AG04449 (cell line): ENCODE results near the gene GABARAP.
A peak's percentile ranks its signal among the peaks of the same experiment; 100 is the strongest.

Experiments
- CTCF ChIA-PET: fragments of 350-600 bp; formaldehyde crosslinking; extraction: SDS; loops from one replicate; lab custom pipeline; 2021; ENCODE audit warnings: antibody characterized with exemption; lab: Yijun Ruan, JAX
- POLR2A ChIA-PET: fragments of 400-600, 350-600 bp; formaldehyde crosslinking; extraction: SDS; loops from one replicate; lab custom pipeline; 2020; ENCODE audit warnings: antibody characterized with exemption, inconsistent platforms; lab: Yijun Ruan, JAX
- DNase-seq: peaks from one replicate; pipeline ENCODE4 v3.0.0-alpha.2; 2010; ENCODE audit warnings: low read depth, low spot score
- H3K4me3 ChIP-seq: 2 replicates; pipeline ENCODE4 v1.5.1; 2011; ENCODE audit warnings: low read depth, mild to moderate bottlenecking, control low read depth, low read length
- CTCF ChIP-seq: IDR thresholded peaks from one replicate; pipeline ENCODE4 v1.5.1; 2011; ENCODE audit warnings: mild to moderate bottlenecking, moderate library complexity, low read length, control low read depth, inconsistent platforms; ENCODE audit not compliant: insufficient read depth; ENCODE audit errors: missing control alignments

GABARAP gene

DNA sequence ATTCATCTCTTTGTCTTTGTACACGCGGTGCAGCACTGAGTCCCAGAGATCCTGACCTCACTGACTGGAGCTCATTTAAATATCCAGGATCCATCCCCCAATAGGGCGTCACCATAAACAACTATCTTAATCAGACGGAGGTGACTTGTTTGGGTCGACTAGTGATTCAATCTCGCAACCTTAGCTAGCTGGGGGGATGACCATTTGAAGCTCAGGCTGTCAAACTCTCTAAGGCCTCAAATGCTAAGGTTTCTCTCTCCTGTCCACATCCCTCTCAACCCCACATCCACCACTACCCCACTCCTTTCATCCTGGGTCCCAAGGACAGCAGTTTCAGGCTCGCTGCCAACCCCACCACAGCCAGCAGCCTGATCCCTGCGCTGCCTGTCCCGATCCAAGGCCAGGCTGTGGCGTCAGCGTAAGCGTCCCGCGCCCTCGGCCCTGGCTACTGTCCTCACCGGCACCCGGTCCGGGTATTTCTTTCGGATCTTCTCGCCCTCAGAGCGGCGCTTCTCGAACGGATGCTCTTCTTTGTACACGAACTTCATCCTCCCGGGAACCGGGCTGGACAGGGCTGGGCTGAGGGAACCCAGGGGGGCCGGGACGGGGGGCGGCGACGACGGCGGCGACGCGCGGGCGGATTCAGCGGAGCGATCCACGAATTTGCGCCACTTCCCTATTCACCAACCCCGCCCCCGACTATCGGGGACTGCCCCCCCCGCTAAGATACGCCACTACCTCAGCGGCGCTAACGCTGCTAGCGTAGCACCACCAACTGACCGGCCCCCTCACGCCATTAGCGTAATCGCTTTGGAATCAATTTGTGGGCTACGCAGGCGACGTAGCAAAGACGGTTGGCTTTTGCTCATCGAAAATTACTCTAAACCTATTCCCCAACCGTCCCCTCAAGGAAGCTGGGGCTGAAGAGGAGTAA, at the start of gene GABARAP:
Gene GABARAP (minus strand): TSS at position 667 of the 934 bp plus-strand sequence. CDS start 119 bp downstream, at position 548.
- TF ChIP-seq CTCF: no peak
- no peak for DNase-seq
- CTCF ChIA-PET: interaction anchor here (0.8 to 2.6 kb wide), 6 partner anchors 18 to 319 kb away, joined by 3 to 12 read pairs (median 5); no protein-coding TSS in a partner anchor
- peak within 1 kb of the TSS; percentile 96 for H3K4me3 ChIP-seq
- POLR2A ChIA-PET: interaction anchor here (0.6 to 2.1 kb wide), 8 partner anchors 8 to 162 kb away, joined by 3 to 11 read pairs (median 4); partner anchors contain the start of genes ACADVL, CTDNEP1, DLG4 and DVL2

DNA sequence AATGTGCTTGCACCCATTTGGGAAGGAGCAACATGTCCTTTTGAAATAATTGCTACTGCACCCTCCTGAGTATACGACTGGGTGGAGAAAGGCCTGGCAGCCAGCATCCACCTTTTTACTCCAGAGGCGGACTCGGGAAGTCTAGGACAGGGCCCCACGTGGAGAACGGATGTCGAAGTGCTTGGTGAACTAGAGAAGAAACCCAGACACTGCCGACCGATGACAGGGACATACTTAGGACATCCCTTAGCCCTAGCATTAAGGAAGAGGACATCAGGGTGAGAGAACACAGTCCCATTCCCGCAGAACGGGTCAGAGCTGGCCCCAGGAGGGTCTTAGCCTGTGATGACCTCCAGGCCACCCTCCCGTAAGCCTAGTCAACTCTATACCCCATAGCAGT, 48.4 kb upstream of the GABARAP start:
- no peak for DNase-seq
- CTCF ChIA-PET: interaction anchor here (1.1 to 5.6 kb wide), 2 partner anchors 10 to 245 kb away, joined by 4 to 56 read pairs; partner anchors contain the start of gene SLC2A4
- TF ChIP-seq CTCF: no peak
- POLR2A ChIA-PET: no interaction called here
- no peak overlapping the region for H3K4me3 ChIP-seq

DNA sequence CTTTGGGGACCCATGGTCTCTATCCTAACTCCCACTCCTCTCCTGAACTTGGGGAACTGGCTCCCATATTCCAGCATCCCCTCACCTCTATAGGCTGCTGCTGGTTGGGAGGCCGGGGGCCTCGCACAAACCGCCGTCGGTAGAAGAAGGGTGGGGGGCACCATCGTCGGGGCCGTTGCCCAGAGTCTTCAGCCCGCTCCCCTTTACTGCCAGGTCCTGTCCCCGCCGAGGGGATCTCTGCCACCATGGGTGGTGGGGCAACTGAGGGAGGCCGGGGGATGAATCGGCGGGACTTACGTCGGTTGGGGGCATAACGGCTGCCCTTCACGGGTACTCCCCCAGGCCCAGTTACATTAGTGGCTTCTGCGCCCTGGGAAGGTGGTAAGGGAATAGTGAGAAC, 47.9 kb upstream of the GABARAP start:
- DNase-seq: no peak
- H3K4me3 ChIP-seq: no peak overlapping the region
- ChIA-PET CTCF (interaction anchor here (5.6 to 13.4 kb wide), 2 partner anchors 9 to 11 kb away, joined by 56 to 255 read pairs; partner anchors contain the start of gene SLC2A4), POLR2A (no interaction called here)
- no peak for TF ChIP-seq CTCF

DNA sequence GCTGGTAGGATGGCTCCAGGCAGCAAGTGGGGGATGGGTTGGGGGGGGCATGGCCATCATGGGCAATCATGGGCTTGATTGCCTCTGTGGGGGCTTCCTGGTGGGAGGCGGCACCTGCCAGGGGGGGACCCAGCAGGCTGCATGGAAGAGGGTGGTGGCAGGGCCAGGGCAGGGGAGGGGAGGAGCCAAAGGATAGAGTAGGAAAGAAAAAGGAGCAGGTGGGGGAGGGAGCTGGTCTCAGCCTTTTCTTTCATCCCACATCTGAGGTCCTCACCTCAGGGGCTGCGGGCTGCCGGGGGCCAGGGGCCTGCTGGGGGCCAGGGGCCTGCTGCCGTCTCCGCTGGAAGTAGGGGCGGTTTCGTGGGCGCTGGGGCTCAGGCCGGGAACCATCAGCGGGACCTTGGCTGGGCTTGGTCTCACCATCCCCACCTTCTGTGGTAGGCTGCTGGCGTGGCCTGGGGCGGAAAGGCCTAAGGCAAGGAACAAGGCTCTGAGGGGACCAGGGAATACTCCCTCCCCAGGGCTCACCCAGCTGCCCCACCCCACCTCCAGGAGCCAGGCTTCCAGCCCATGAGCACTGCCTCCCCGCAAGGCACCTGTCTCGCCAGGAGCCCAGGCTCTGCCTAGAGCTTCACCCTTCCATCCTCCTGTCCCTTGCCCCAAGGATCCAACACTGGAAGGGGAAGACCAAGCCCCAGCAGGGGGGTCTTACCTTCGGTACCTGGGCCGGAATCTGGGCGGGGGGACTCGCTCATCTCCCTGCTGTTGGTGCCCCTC, 47.2 kb upstream of the GABARAP start:
- ChIA-PET CTCF (interaction anchor here (1.1 to 13.4 kb wide), 3 partner anchors 9 to 152 kb away, joined by 3 to 255 read pairs (median 56); partner anchors contain the start of gene SLC2A4), POLR2A (no interaction called here)
- DNase-seq: no peak
- TF ChIP-seq CTCF: no peak
- H3K4me3 ChIP-seq: no peak overlapping the region

GRCh38 chr17:7285679-7286078, 43.4 kb upstream of the GABARAP start:
- TF ChIP-seq CTCF: no peak
- ChIA-PET POLR2A (interaction anchor here (0.9 kb wide), 1 partner anchor 29 kb away, joined by 3 read pairs; the partner anchor contains the start of gene GPS2), CTCF (interaction anchor here (1.0 to 13.4 kb wide), 4 partner anchors 15 to 65 kb away, joined by 3 to 255 read pairs (median 4); no protein-coding TSS in a partner anchor)
- no peak for DNase-seq
- H3K4me3 ChIP-seq: no peak overlapping the region
